GM12875 (cell line): ENCODE data around the gene SMG6.
A peak's percentile ranks its signal among the peaks of the same experiment; 100 is the strongest.

ENCODE experiments used
- H3K4me3 ChIP-seq: one replicate; pipeline ENCODE4 v1.5.1; 2011; ENCODE audit warnings: low read depth, low read length, control low read depth
- TF ChIP-seq, protein P1 (sequence below): IDR thresholded peaks from 2 replicates; pipeline ENCODE4 v1.5.1; 2011; ENCODE audit warnings: low read depth, mild to moderate bottlenecking, control low read depth, inconsistent platforms, low read length, moderate library complexity, borderline replicate concordance; ENCODE audit not compliant: insufficient read depth

Gene SMG6

GRCh38 chr17:2058586-2059546 is 244.7 kb downstream of the SMG6 start:
- TF ChIP-seq, protein P1, sequence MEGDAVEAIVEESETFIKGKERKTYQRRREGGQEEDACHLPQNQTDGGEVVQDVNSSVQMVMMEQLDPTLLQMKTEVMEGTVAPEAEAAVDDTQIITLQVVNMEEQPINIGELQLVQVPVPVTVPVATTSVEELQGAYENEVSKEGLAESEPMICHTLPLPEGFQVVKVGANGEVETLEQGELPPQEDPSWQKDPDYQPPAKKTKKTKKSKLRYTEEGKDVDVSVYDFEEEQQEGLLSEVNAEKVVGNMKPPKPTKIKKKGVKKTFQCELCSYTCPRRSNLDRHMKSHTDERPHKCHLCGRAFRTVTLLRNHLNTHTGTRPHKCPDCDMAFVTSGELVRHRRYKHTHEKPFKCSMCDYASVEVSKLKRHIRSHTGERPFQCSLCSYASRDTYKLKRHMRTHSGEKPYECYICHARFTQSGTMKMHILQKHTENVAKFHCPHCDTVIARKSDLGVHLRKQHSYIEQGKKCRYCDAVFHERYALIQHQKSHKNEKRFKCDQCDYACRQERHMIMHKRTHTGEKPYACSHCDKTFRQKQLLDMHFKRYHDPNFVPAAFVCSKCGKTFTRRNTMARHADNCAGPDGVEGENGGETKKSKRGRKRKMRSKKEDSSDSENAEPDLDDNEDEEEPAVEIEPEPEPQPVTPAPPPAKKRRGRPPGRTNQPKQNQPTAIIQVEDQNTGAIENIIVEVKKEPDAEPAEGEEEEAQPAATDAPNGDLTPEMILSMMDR, result peak; percentile 95
- peak overlapping the region; percentile 93 for H3K4me3 ChIP-seq

DNA sequence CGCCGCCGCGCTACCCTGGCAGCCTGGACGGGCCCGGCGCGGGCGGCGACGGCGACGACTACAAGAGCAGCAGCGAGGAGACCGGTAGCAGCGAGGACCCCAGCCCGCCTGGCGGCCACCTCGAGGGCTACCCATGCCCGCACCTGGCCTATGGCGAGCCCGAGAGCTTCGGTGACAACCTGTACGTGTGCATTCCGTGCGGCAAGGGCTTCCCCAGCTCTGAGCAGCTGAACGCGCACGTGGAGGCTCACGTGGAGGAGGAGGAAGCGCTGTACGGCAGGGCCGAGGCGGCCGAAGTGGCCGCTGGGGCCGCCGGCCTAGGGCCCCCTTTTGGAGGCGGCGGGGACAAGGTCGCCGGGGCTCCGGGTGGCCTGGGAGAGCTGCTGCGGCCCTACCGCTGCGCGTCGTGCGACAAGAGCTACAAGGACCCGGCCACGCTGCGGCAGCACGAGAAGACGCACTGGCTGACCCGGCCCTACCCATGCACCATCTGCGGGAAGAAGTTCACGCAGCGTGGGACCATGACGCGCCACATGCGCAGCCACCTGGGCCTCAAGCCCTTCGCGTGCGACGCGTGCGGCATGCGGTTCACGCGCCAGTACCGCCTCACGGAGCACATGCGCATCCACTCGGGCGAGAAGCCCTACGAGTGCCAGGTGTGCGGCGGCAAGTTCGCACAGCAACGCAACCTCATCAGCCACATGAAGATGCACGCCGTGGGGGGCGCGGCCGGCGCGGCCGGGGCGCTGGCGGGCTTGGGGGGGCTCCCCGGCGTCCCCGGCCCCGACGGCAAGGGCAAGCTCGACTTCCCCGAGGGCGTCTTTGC is 245.6 kb downstream of the SMG6 start:
- TF ChIP-seq, protein P1, result no peak
- peak overlapping the region; percentile 93 for H3K4me3 ChIP-seq

DNA sequence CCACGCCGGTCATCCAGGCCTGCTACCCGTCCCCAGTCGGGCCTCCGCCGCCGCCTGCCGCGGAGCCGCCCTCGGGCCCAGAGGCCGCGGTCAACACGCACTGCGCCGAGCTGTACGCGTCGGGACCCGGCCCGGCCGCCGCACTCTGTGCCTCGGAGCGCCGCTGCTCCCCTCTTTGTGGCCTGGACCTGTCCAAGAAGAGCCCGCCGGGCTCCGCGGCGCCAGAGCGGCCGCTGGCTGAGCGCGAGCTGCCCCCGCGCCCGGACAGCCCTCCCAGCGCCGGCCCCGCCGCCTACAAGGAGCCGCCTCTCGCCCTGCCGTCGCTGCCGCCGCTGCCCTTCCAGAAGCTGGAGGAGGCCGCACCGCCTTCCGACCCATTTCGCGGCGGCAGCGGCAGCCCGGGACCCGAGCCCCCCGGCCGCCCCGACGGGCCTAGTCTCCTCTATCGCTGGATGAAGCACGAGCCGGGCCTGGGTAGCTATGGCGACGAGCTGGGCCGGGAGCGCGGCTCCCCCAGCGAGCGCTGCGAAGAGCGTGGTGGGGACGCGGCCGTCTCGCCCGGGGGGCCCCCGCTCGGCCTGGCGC is 246.3 kb downstream of the SMG6 start:
- TF ChIP-seq, protein P1, result no peak
- H3K4me3 ChIP-seq, result peak overlapping the region; percentile 93

DNA sequence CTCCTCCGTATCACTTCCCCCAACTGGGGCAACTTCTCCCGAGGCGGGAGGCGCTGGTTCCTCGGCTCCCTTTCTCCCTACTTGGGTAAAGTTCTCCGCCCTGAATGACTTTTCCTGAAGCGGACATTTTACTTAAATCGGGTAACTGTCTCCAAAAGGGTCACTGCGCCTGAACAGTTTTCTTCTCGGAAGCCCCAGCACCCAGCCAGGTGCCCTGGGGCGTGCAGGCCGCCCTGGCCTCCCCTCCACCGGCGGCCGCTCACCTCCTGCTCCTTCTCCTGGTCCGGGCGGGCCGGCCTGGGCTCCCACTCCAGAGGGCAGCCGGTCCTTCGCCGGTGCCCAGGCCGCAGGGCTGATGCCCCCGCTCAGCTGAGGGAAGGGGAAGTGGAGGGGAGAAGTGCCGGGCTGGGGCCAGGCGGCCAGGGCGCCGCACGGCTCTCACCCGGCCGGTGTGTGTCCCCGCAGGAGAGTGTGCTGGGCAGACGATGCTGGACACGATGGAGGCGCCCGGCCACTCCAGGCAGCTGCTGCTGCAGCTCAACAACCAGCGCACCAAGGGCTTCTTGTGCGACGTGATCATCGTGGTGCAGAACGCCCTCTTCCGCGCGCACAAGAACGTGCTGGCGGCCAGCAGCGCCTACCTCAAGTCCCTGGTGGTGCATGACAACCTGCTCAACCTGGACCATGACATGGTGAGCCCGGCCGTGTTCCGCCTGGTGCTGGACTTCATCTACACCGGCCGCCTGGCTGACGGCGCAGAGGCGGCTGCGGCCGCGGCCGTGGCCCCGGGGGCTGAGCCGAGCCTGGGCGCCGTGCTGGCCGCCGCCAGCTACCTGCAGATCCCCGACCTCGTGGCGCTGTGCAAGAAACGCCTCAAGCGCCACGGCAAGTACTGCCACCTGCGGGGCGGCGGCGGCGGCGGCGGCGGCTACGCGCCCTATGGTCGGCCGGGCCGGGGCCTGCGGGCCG is 247.1 kb downstream of the SMG6 start:
- H3K4me3 ChIP-seq, result peak overlapping the region; percentile 93
- TF ChIP-seq, protein P1, result peak; percentile 31; the same call in 1 of the 2 replicates

DNA sequence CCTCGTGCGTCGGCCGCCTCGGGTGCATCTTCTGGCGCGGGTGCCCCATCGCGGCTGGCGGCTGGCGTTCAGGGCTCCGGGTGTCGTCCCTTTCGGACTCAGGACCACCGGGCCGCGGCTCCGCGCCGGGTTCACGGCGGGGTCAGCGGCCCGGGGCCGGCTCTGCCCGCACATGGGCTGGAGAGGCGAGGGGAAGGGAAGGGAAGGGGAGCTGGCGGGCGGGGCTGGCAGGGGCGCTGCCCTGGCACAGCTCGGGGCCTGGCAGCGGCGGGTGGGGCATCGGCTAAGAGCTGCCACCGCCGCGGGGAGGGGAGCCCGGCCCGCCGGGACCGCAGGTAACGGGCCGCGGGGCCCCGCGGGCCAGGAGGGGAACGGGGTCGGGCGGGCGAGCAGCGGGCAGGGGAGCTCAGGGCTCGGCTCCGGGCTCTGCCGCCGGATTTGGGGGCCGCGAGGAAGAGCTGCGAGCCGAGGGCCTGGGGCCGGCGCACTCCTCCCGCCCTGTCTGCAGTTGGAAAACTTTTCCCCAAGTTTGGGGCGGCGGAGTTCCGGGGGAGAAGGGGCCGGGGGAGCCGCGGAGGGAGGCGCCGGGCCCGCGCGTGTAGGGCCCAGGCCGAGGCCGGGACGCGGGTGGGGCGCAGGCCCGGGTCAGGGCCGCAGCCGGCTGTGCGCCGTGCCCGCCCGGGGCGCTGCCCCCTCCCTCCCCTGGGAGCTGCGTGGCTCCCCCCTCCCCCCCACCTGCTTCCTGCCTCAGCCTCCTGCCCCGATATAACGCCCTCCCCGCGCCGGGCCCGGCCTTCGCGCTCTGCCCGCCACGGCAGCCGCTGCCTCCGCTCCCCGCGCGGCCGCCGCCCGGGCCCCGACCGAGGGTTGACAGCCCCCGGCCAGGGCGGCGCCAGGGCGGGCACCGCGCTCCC is 248.0 kb downstream of the SMG6 start:
- TF ChIP-seq, protein P1, result no peak
- peak overlapping the region; percentile 93 for H3K4me3 ChIP-seq
